Measurements from ENCODE around the gene NDFIP1. TPM values are rescaled to one million over a fixed set of nuclear protein-coding genes. Genes with fewer than 3 reads are reported as not detected.
A peak's percentile ranks its signal among the peaks of the same experiment; 100 is the strongest.

Gene NDFIP1
- total and polyA plus RNA-seq, 2 of the 13 experiments (the other 11 are each of a cell fraction or from before 2014, with no cell fraction given) = 12.4 to 15.7 TPM

- ChIA-PET POLR2A (no interaction called here), CTCF (ENCODE audit: low intra/inter-chr PET ratio, low total read pairs) (no interaction called here)
- Histone ChIP-seq H3K4me2 (ENCODE audit: low read depth, low read length) (no peak overlapping the region), H3K27me3 (ENCODE audit: control insufficient read depth in 1 of 2, insufficient read depth in 2 of 2, low read length in 2 of 2) (peaks cover 0 to 10% of the 10 kb centered on the region in 2 experiments; a peak in 1 of 5 replicates), H3K9me3 (ENCODE audit: low read length) (no peaks in the 10 kb centered on the region), H3K79me2 (ENCODE audit: insufficient read depth, low read length) (no peaks in the 10 kb centered on the region), H3K4me1 (ENCODE audit: insufficient read depth, low read length) (peaks cover 12% of the 10 kb centered on the region), H3K9ac (ENCODE audit: insufficient read depth, low read depth, low read length) (no peak overlapping the region), H4K20me1 (ENCODE audit: insufficient read depth, low read length) (no peaks in the 10 kb centered on the region), H3K36me3 (replicated peaks in 1 of 2; ENCODE audit: control insufficient read depth in 1 of 2, insufficient read depth in 2 of 2, low read length in 2 of 2) (no peaks in the 10 kb centered on the region), H3K4me3 (replicated peaks in 1 of 3; ENCODE audit: insufficient read depth in 1 of 3, low read depth in 2 of 3, low read length in 3 of 3) (no peak overlapping the region), H2AFZ (ENCODE audit: low read length) (no peak overlapping the region), H3K27ac (ENCODE audit: extremely low read length, insufficient read depth, low read length) (no peak overlapping the region)
- in situ Hi-C loops (cut with HindIII; ENCODE audit: extremely low pct_ligation_motif_present, low pct_unique_long_range_greater_than_20kb) (no loop called here), intact Hi-C loops (cut with micrococcal nuclease; ENCODE audit: unreplicated experiment) (no loop called here)
- WGBS (ENCODE audit: low lambda C conversion rate) = 17% methylated on average over 2 of the region's 2 CpGs
- no peak for TF ChIP-seq ZNF142 (CRISPR knock-in tag; IDR thresholded peaks at IDR 0.05)
- no peak for TF ChIP-seq ZNF503 (CRISPR knock-in tag; IDR thresholded peaks at IDR 0.05)
- no peak for TF ChIP-seq ZNF652 (CRISPR knock-in tag; IDR thresholded peaks at IDR 0.05; ENCODE audit: borderline replicate concordance, low read depth)
- FAIRE-seq = no peak
- no TSS peak for BruUV-seq (replicated peaks)
- ATAC-seq = no peak
- DNase-seq (ENCODE audit: low spot score) = peak; percentile 4
Observed at GRCh38 chr5:142073362-142073988, 35.1 kb upstream of the NDFIP1 start.
